ENCODE data around the gene CD109.
"Not testable (repeated sequence)": the region's sequence is repeated elsewhere in the genome, so short reads cannot be mapped to it uniquely, and the experiment has no call there.

CD109 gene

GRCh38 chr6:73706971-73707370 lies 11.0 kb downstream of the CD109 start:
- WGBS (ENCODE audit: insufficient coverage, insufficient read length), result no CpG with 5 or more reads among the region's 9 CpGs
- no peak for DNase-seq (ENCODE audit: low read depth, low spot score)
- no peaks in the 10 kb centered on the region for H3K36me3 ChIP-seq (ENCODE audit: control insufficient read depth, insufficient read depth, low read length)
- no peak overlapping the region for H3K27ac ChIP-seq (ENCODE audit: low read length)
- no peaks in the 10 kb centered on the region for H3K4me1 ChIP-seq (ENCODE audit: control insufficient read depth, insufficient read depth, low read length)
- no peaks in the 10 kb centered on the region for H3K9me3 ChIP-seq (ENCODE audit: control insufficient read depth, insufficient read depth, low read length)
- no peaks in the 10 kb centered on the region for H3K27me3 ChIP-seq (ENCODE audit: control insufficient read depth, insufficient read depth, low read length)
- H3K4me3 ChIP-seq (ENCODE audit: low read length), result no peak overlapping the region

- Histone ChIP-seq H3K4me1 (ENCODE audit: control insufficient read depth, insufficient read depth, low read length) (peaks cover 3% of the 10 kb centered on the region), H3K36me3 (ENCODE audit: control insufficient read depth, insufficient read depth, low read length) (no peaks in the 10 kb centered on the region), H3K27me3 (ENCODE audit: control insufficient read depth, insufficient read depth, low read length) (no peaks in the 10 kb centered on the region), H3K9me3 (ENCODE audit: control insufficient read depth, insufficient read depth, low read length) (no peaks in the 10 kb centered on the region), H3K4me3 (ENCODE audit: low read length) (no peak overlapping the region), H3K27ac (ENCODE audit: low read length) (no peak overlapping the region)
- DNase-seq (ENCODE audit: low read depth, low spot score), result no peak
- no CpG with 5 or more reads among the region's 2 CpGs for WGBS (ENCODE audit: insufficient coverage, insufficient read length)
These were observed 14.5 kb downstream of the CD109 start for GRCh38 chr6:73710470-73710869.

- no CpG with 5 or more reads among the region's 1 CpG for WGBS (ENCODE audit: insufficient coverage, insufficient read length)
- DNase-seq (ENCODE audit: low read depth, low spot score), result no peak
These were observed 14.9 kb downstream of the CD109 start for GRCh38 chr6:73710948-73711347.

DNA sequence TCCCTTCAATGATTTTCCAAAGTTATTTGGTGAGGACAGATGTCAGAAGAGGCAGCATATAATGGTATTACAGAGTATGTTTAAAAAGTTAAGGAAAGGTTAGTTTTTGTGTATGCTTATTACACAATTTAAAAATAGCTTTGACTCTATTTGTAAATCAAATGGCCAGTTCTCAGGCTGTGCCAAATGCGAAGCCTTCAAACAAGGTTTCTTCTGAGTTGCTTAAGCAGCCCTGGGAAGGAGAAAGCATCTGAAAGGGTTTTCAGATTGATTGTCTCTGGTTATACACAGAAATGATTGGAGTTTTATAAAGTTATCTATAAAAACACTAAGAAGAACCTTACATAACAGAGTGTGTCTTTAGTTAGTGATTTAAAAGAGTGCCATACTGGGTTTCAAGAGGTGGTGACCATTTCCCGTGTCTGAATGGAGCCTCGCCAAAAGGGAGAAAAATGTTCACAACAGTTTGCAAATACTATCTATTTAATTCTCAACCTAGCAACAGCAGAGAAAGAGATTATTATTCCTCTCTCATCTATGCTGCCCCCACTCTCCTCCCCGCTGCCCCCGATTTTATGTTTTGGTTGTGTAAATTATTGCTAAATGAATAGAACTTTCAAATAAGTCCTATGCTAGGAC lies 16.7 kb downstream of the CD109 start:
- no peak overlapping the region for H3K4me3 ChIP-seq (ENCODE audit: low read length)
- no peaks in the 10 kb centered on the region for H3K27me3 ChIP-seq (ENCODE audit: control insufficient read depth, insufficient read depth, low read length)
- H3K27ac ChIP-seq (ENCODE audit: low read length), result no peak overlapping the region
- WGBS (ENCODE audit: insufficient coverage, insufficient read length), result no CpG with 5 or more reads among the region's 5 CpGs
- no peak for DNase-seq (ENCODE audit: low read depth, low spot score)
- no peaks in the 10 kb centered on the region for H3K9me3 ChIP-seq (ENCODE audit: control insufficient read depth, insufficient read depth, low read length)
- no peaks in the 10 kb centered on the region for H3K36me3 ChIP-seq (ENCODE audit: control insufficient read depth, insufficient read depth, low read length)
- H3K4me1 ChIP-seq (ENCODE audit: control insufficient read depth, insufficient read depth, low read length), result peaks cover 3% of the 10 kb centered on the region

More at GRCh38 chr6:73710948-73711347, 14.9 kb downstream of the CD109 start:
- H3K4me1 ChIP-seq (ENCODE audit: control insufficient read depth, insufficient read depth, low read length), result peaks cover 3% of the 10 kb centered on the region
- H3K36me3 ChIP-seq (ENCODE audit: control insufficient read depth, insufficient read depth, low read length), result no peaks in the 10 kb centered on the region
- no peaks in the 10 kb centered on the region for H3K9me3 ChIP-seq (ENCODE audit: control insufficient read depth, insufficient read depth, low read length)
- no peaks in the 10 kb centered on the region for H3K27me3 ChIP-seq (ENCODE audit: control insufficient read depth, insufficient read depth, low read length)
- no peak overlapping the region for H3K4me3 ChIP-seq (ENCODE audit: low read length)
- no peak overlapping the region for H3K27ac ChIP-seq (ENCODE audit: low read length)

GRCh38 chr6:73713426-73714147 lies 17.6 kb downstream of the CD109 start:
- Histone ChIP-seq H3K9me3 (ENCODE audit: control insufficient read depth, insufficient read depth, low read length) (no peaks in the 10 kb centered on the region), H3K27ac (ENCODE audit: low read length) (no peak overlapping the region), H3K36me3 (ENCODE audit: control insufficient read depth, insufficient read depth, low read length) (no peaks in the 10 kb centered on the region), H3K4me3 (ENCODE audit: low read length) (no peak overlapping the region), H3K4me1 (ENCODE audit: control insufficient read depth, insufficient read depth, low read length) (peaks cover 3% of the 10 kb centered on the region), H3K27me3 (ENCODE audit: control insufficient read depth, insufficient read depth, low read length) (no peaks in the 10 kb centered on the region)
- WGBS (ENCODE audit: insufficient coverage, insufficient read length), result no CpG with 5 or more reads among the region's 8 CpGs
- DNase-seq (ENCODE audit: low read depth, low spot score), result no peak

- H3K27me3 ChIP-seq (ENCODE audit: control insufficient read depth, insufficient read depth, low read length); H3K9me3 ChIP-seq (ENCODE audit: control insufficient read depth, insufficient read depth, low read length); H3K4me1 ChIP-seq (ENCODE audit: control insufficient read depth, insufficient read depth, low read length); H3K36me3 ChIP-seq (ENCODE audit: control insufficient read depth, insufficient read depth, low read length); H3K27ac ChIP-seq (ENCODE audit: low read length); H3K4me3 ChIP-seq (ENCODE audit: low read length); DNase-seq (ENCODE audit: low read depth, low spot score): not testable (repeated sequence)
- WGBS (ENCODE audit: insufficient coverage, insufficient read length), result no CpG with 5 or more reads among the region's 5 CpGs
These were observed 19.1 kb downstream of the CD109 start for GRCh38 chr6:73715111-73715508.

GRCh38 chr6:73719046-73719445 lies 23.0 kb downstream of the CD109 start:
- peaks cover 3% of the 10 kb centered on the region for H3K4me1 ChIP-seq (ENCODE audit: control insufficient read depth, insufficient read depth, low read length)
- H3K9me3 ChIP-seq (ENCODE audit: control insufficient read depth, insufficient read depth, low read length), result no peaks in the 10 kb centered on the region
- H3K4me3 ChIP-seq (ENCODE audit: low read length), result no peak overlapping the region
- H3K27ac ChIP-seq (ENCODE audit: low read length), result no peak overlapping the region
- H3K27me3 ChIP-seq (ENCODE audit: control insufficient read depth, insufficient read depth, low read length), result no peaks in the 10 kb centered on the region
- no peaks in the 10 kb centered on the region for H3K36me3 ChIP-seq (ENCODE audit: control insufficient read depth, insufficient read depth, low read length)
- no CpG with 5 or more reads among the region's 2 CpGs for WGBS (ENCODE audit: insufficient coverage, insufficient read length)
- no peak for DNase-seq (ENCODE audit: low read depth, low spot score)

DNA sequence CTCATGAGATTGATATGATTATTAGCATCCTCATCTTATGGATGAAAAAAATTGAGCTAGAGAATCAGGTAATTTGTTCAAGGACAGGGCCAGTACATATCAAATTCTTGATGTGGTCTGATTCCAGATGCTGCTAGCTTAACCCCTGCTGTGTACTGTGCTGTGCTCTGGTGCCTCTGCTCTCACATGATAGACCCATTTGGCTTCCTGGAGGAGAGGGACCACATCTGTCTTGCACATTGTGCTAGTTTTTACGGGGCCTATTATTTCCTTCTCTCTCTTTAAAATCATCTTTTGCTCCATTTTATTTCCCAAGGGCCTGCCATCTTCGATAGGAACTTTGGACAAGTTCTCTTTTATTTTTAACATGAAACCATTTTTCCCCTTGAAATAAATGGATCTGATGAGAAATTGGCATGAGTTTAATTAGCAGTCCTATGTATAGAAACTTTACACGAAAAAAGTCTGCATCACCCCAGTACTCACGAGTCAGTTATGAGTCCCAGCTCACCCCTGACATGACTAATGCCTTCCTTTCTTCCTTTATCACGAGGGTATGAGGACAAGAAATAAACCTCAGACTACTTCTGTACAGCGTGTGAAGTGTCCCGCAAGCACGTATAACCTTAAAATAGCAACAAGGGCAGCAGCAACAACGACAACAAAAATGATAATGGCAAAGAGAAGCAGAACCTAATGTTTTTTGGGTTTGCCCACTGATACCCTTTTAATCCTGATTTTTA lies 26.5 kb downstream of the CD109 start:
- H3K27me3 ChIP-seq (ENCODE audit: control insufficient read depth, insufficient read depth, low read length), result no peaks in the 10 kb centered on the region
- no peaks in the 10 kb centered on the region for H3K4me1 ChIP-seq (ENCODE audit: control insufficient read depth, insufficient read depth, low read length)
- H3K27ac ChIP-seq (ENCODE audit: low read length), result no peak overlapping the region
- H3K4me3 ChIP-seq (ENCODE audit: low read length), result no peak overlapping the region
- H3K36me3 ChIP-seq (ENCODE audit: control insufficient read depth, insufficient read depth, low read length), result no peaks in the 10 kb centered on the region
- DNase-seq (ENCODE audit: low read depth, low spot score), result no peak
- no CpG with 5 or more reads among the region's 9 CpGs for WGBS (ENCODE audit: insufficient coverage, insufficient read length)
- H3K9me3 ChIP-seq (ENCODE audit: control insufficient read depth, insufficient read depth, low read length), result no peaks in the 10 kb centered on the region

- not testable (repeated sequence) for H3K4me3 ChIP-seq (ENCODE audit: low read length); DNase-seq (ENCODE audit: low read depth, low spot score); H3K4me1 ChIP-seq (ENCODE audit: control insufficient read depth, insufficient read depth, low read length); H3K27me3 ChIP-seq (ENCODE audit: control insufficient read depth, insufficient read depth, low read length); H3K9me3 ChIP-seq (ENCODE audit: control insufficient read depth, insufficient read depth, low read length); H3K36me3 ChIP-seq (ENCODE audit: control insufficient read depth, insufficient read depth, low read length); H3K27ac ChIP-seq (ENCODE audit: low read length)
- no CpG with 5 or more reads among the region's 2 CpGs for WGBS (ENCODE audit: insufficient coverage, insufficient read length)
These were observed 27.5 kb downstream of the CD109 start for GRCh38 chr6:73723480-73723879.

DNA sequence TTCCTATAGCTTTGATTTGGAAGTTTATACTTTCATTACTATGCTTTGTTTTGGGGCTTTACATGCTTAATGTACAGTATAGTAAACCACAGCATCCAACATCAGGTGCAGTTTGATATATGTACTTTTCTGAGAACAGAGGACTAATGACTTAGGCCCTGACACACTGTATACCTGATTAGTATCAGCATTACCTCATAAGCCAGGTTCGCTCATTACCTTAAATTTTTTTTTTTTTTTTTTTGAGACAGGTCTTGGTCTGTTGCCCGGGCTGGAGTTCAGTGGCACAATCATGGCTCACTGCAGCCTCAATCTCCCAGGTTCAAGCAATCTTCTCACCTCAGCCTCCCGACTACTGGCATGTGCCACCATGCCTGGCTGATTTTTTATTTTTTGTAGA lies 28.4 kb downstream of the CD109 start:
- no peaks in the 10 kb centered on the region for H3K36me3 ChIP-seq (ENCODE audit: control insufficient read depth, insufficient read depth, low read length)
- no peak for DNase-seq (ENCODE audit: low read depth, low spot score)
- H3K9me3 ChIP-seq (ENCODE audit: control insufficient read depth, insufficient read depth, low read length), result no peaks in the 10 kb centered on the region
- H3K4me3 ChIP-seq (ENCODE audit: low read length), result no peak overlapping the region
- H3K4me1 ChIP-seq (ENCODE audit: control insufficient read depth, insufficient read depth, low read length), result no peaks in the 10 kb centered on the region
- H3K27me3 ChIP-seq (ENCODE audit: control insufficient read depth, insufficient read depth, low read length), result no peaks in the 10 kb centered on the region
- WGBS (ENCODE audit: insufficient coverage, insufficient read length), result no CpG with 5 or more reads among the region's 3 CpGs
- H3K27ac ChIP-seq (ENCODE audit: low read length), result no peak overlapping the region
